H1 (cell line): ENCODE measurements around the gene KIF26B. TPM values are rescaled to one million over a fixed set of nuclear protein-coding genes. Genes with fewer than 3 reads are reported as not detected.

Experiments used
- CTCF ChIA-PET: fragments of 300-600 bp; sonication (Branson Sonifier 250); formaldehyde crosslinking; loops from one replicate; lab custom pipeline; 2021; ENCODE audit not compliant: partially characterized antibody; lab: Charles Lee
- POLR2A ChIA-PET: fragments of 300-600 bp; sonication (Branson Sonifier 250); formaldehyde crosslinking; loops from one replicate; lab custom pipeline; 2021; ENCODE audit warnings: inconsistent platforms; ENCODE audit not compliant: partially characterized antibody; lab: Charles Lee
- DNase-seq, 2 experiments: peaks; one replicate each; pipeline versions ENCODE4 v3.0.0 to v3.0.0-alpha.2; 2010 to 2022; ENCODE audit warnings: low spot score in 2 of 2, low read depth in 1 of 2, mixed read lengths in 1 of 2
- FAIRE-seq: peaks from 2 replicates; lab custom pipeline; 2011; peaks lifted over from hg19 to GRCh38; lab: Jason Lieb, UNC
- H2AFZ ChIP-seq: 2 replicates; pipeline ENCODE4 v1.8.1; 2012; ENCODE audit warnings: low read length, inconsistent platforms
- H2AK5ac ChIP-seq: 2 replicates; pipeline ENCODE4 v1.6.1; 2013; ENCODE audit warnings: low read depth, low read length
- H2BK120ac ChIP-seq: replicated peaks from 2 replicates; pipeline ENCODE3; 2013; ENCODE audit warnings: low read depth, low read length, inconsistent platforms
- H2BK12ac ChIP-seq: 2 replicates; pipeline ENCODE4 v1.6.1; 2013; ENCODE audit warnings: low read depth, low read length
- H2BK15ac ChIP-seq: 2 replicates; pipeline ENCODE4 v1.6.1; 2013; ENCODE audit warnings: low read length
- H2BK20ac ChIP-seq: 2 replicates; pipeline ENCODE4 v1.6.1; 2013; ENCODE audit warnings: low read length
- H2BK5ac ChIP-seq: 2 replicates; pipeline ENCODE4 v1.6.1; 2013; ENCODE audit warnings: low read depth, low read length
- H3K14ac ChIP-seq: 2 replicates; pipeline ENCODE4 v1.6.1; 2013; ENCODE audit warnings: inconsistent platforms; ENCODE audit not compliant: insufficient read length
- H3K18ac ChIP-seq: 2 replicates; pipeline ENCODE4 v1.6.1; 2013; ENCODE audit warnings: low read length; ENCODE audit errors: extremely low read depth
- H3K23ac ChIP-seq: 2 replicates; pipeline ENCODE4 v1.6.1; 2013; ENCODE audit warnings: inconsistent platforms; ENCODE audit not compliant: insufficient read length
- H3K23me2 ChIP-seq: 2 replicates; pipeline ENCODE4 v1.6.1; 2013; ENCODE audit warnings: low read depth, low read length
- H3K27ac ChIP-seq: 2 replicates; pipeline ENCODE4 v1.6.1; 2011; ENCODE audit warnings: low read depth, low read length, inconsistent platforms
- H3K27me3 ChIP-seq, 4 experiments: replicated peaks in 1 of 4; 1 replicate in 1 of 4; 2 replicates in 3 of 4; pipeline versions ENCODE4 v1.6.1 to v1.8.1; 2011 to 2013; ENCODE audit warnings: low read length in 3 of 4, mild to moderate bottlenecking in 3 of 4, inconsistent platforms in 2 of 4, mixed read lengths in 2 of 4, moderate library complexity in 1 of 4; ENCODE audit not compliant: control insufficient read depth in 3 of 4, insufficient read depth in 3 of 4; ENCODE audit errors: extremely low read depth in 1 of 4
- H3K36me3 ChIP-seq, 4 experiments: 2 replicates each; pipeline versions ENCODE4 v1.6.1 to v1.8.1; 2011 to 2013; ENCODE audit warnings: mild to moderate bottlenecking in 4 of 4, low read length in 3 of 4, moderate library complexity in 2 of 4, control low read depth in 1 of 4, inconsistent platforms in 1 of 4; ENCODE audit not compliant: insufficient read depth in 4 of 4, control insufficient read depth in 2 of 4
- H3K4ac ChIP-seq: replicated peaks from 2 replicates; pipeline ENCODE3; 2013; ENCODE audit warnings: low read length, low read depth, mixed read lengths, inconsistent platforms; ENCODE audit not compliant: insufficient read length
- H3K4me1 ChIP-seq, 4 experiments: replicated peaks in 1 of 4; 1 replicate in 1 of 4; 2 replicates in 3 of 4; pipeline versions ENCODE4 v1.6.1 to v1.8.1; 2011 to 2013; ENCODE audit warnings: low read length in 3 of 4, inconsistent platforms in 2 of 4, mixed read lengths in 1 of 4; ENCODE audit not compliant: insufficient read depth in 4 of 4, control insufficient read depth in 3 of 4
- H3K4me2 ChIP-seq, 2 experiments: 2 replicates each; pipeline versions ENCODE4 v1.6.1 to v1.8.1; 2011 to 2013; ENCODE audit warnings: low read depth in 2 of 2, low read length in 2 of 2, control low read depth in 1 of 2, inconsistent platforms in 1 of 2, mild to moderate bottlenecking in 1 of 2; ENCODE audit not compliant: insufficient read depth in 1 of 2
- H3K4me3 ChIP-seq, 4 experiments: fragments of 200-600, 300-600 bp in 1 of 4; sonication (generic), shearing (Covaris generic), sonication (Bioruptor Twin) in 1 of 4; 2 replicates each; pipeline versions ENCODE4 v1.5.1 to v1.8.1; 2011 to 2016; ENCODE audit warnings: low read length in 4 of 4, low read depth in 3 of 4, control low read depth in 2 of 4, inconsistent platforms in 2 of 4, mild to moderate bottlenecking in 2 of 4, mixed read lengths in 1 of 4, moderate library complexity in 1 of 4; ENCODE audit not compliant: insufficient read depth in 2 of 4; ENCODE audit errors: extremely low read depth in 1 of 4
- H3K56ac ChIP-seq: replicated peaks from 2 replicates; pipeline ENCODE3; 2013; ENCODE audit warnings: low read depth, mild to moderate bottlenecking, mixed read lengths, low read length, inconsistent platforms; ENCODE audit not compliant: insufficient read length
- H3K79me1 ChIP-seq: 2 replicates; pipeline ENCODE4 v1.6.1; 2013; ENCODE audit warnings: low read depth, low read length, control low read depth
- H3K79me2 ChIP-seq, 2 experiments: 2 replicates each; pipeline versions ENCODE4 v1.6.1 to v1.8.1; 2012 to 2013; ENCODE audit warnings: low read length in 2 of 2, mild to moderate bottlenecking in 2 of 2, inconsistent platforms in 1 of 2; ENCODE audit not compliant: insufficient read depth in 2 of 2, control insufficient read depth in 1 of 2
- H3K9ac ChIP-seq, 4 experiments: replicated peaks in 1 of 4; 1 replicate in 1 of 4; 2 replicates in 3 of 4; pipeline versions ENCODE4 v1.6.1 to v1.8.1; 2011 to 2013; ENCODE audit warnings: low read depth in 3 of 4, low read length in 3 of 4, control low read depth in 2 of 4, mild to moderate bottlenecking in 2 of 4, moderate library complexity in 2 of 4, inconsistent platforms in 1 of 4; ENCODE audit errors: extremely low read depth in 1 of 4
- H3K9me3 ChIP-seq, 2 experiments: 2 replicates each; pipeline versions ENCODE4 v1.6.1 to v1.8.1; 2012 to 2013; ENCODE audit warnings: mild to moderate bottlenecking in 2 of 2, moderate library complexity in 2 of 2, control low read depth in 1 of 2, inconsistent platforms in 1 of 2, low read depth in 1 of 2, low read length in 1 of 2, mixed read lengths in 1 of 2; ENCODE audit not compliant: insufficient read depth in 2 of 2
- H4K20me1 ChIP-seq, 2 experiments: replicated peaks in 1 of 2; 2 replicates each; pipeline versions ENCODE3 to v1.8.1; 2011 to 2013; ENCODE audit warnings: inconsistent platforms in 2 of 2, low read length in 2 of 2, mild to moderate bottlenecking in 1 of 2; ENCODE audit not compliant: insufficient read depth in 2 of 2, control insufficient read depth in 1 of 2
- H4K5ac ChIP-seq: 2 replicates; pipeline ENCODE4 v1.6.1; 2013; ENCODE audit warnings: low read length, low read depth, mixed read lengths, inconsistent platforms; ENCODE audit not compliant: insufficient read length
- H4K8ac ChIP-seq: 2 replicates; pipeline ENCODE4 v1.8.0; 2013; ENCODE audit warnings: mild to moderate bottlenecking, moderate library complexity, low read length, inconsistent platforms; ENCODE audit not compliant: insufficient read depth; ENCODE audit errors: extremely low read depth
- H4K91ac ChIP-seq: replicated peaks from 2 replicates; pipeline ENCODE3; 2013; ENCODE audit warnings: low read length, mixed read lengths, inconsistent platforms; ENCODE audit not compliant: insufficient read length
- EGR1 ChIP-seq: IDR thresholded peaks from 2 replicates; pipeline ENCODE4 v1.6.1; 2011; ENCODE audit warnings: low read depth, low read length, borderline replicate concordance
- TEAD4 ChIP-seq: IDR thresholded peaks from 2 replicates; pipeline ENCODE4 v1.6.1; 2012; ENCODE audit warnings: low read depth, low read length, inconsistent platforms, mixed read lengths
- ZNF274 ChIP-seq: IDR thresholded peaks from 2 replicates; pipeline ENCODE4 v1.7.0; 2012; ENCODE audit warnings: low read length, borderline replicate concordance; ENCODE audit errors: extremely low read depth
- WGBS, 2 experiments: shearing (Covaris generic) in 1 of 2; methylation state at CpG; one replicate each; pipeline versions ENCODE4 v1.1.6 to v1.1.7; 2013 to 2015; ENCODE audit warnings: low lambda C conversion rate in 2 of 2, mixed read lengths in 2 of 2, inconsistent platforms in 1 of 2, low coverage in 1 of 2, missing lambda C conversion rate in 1 of 2; ENCODE audit not compliant: insufficient replicate concordance in 2 of 2, insufficient coverage in 1 of 2, insufficient read length in 1 of 2; ENCODE audit errors: extremely low coverage in 1 of 2, missing lambda C conversion rate in 1 of 2; 5-methylcytosine and 5-hydroxymethylcytosine counted together
- polyA plus RNA-seq, 7 experiments: library from polyadenylated mRNA; depleted of rRNA in 3 of 7; stranded (reverse) in 5 of 7; unstranded in 2 of 7; fragments of >200 nt in 5 of 7; fragments of 200-250 nt in 2 of 7; gene quantifications; 1 replicate in 5 of 7; 2 replicates in 1 of 7; 4 replicates in 1 of 7; pipeline versions ENCODE4 v1.2.1 to v1.2.3, GENCODE V29; 2011 to 2013; ENCODE audit warnings: missing spikeins in 2 of 7, mixed read lengths in 2 of 7
- total RNA-seq: library from RNA; stranded (reverse); fragmentation: NEBNext Ultra II Directional; extraction: Animal tissue kit (Norgen Biotek cat#: 25700); gene quantifications from 2 replicates; pipeline ENCODE4 v1.2.1, GENCODE V29; 2021

KIF26B gene
- total and polyA plus RNA-seq, 2 of the 8 experiments (the other 6 are each of a cell fraction or from before 2014, with no cell fraction given), result 0.06 to 0.28 TPM

GRCh38 chr1:245116751-245117150 lies 38.0 kb upstream of the KIF26B start:
- no peak for FAIRE-seq
- TF ChIP-seq TEAD4, result no peak
- no peak for TF ChIP-seq ZNF274
- no peak for TF ChIP-seq EGR1

More at GRCh38 chr1:245116751-245117150, 38.0 kb upstream of the KIF26B start:
- Histone ChIP-seq H3K4me1 (no peaks in the 10 kb centered on the region), H3K36me3 (peaks cover 0 to 2% (median 0%) of the 10 kb centered on the region in 4 experiments; a peak in 2 of 8 replicates), H4K91ac (no peak overlapping the region), H3K18ac (no peak overlapping the region), H2BK5ac (no peak overlapping the region), H3K23me2 (0 out of 2 replicates have a peak, but pooled peaks cover 2% of the 10 kb centered on the region), H3K79me2 (no peaks in the 10 kb centered on the region), H3K14ac (no peak overlapping the region), H3K9me3 (no peaks in the 10 kb centered on the region), H4K5ac (no peak overlapping the region), H3K4me3 (no peak overlapping the region), H2AFZ (no peak overlapping the region), H2BK20ac (no peak overlapping the region), H3K4ac (no peak overlapping the region), H2AK5ac (no peak overlapping the region), H2BK120ac (no peak overlapping the region), H2BK12ac (no peak overlapping the region), H4K8ac (no peak overlapping the region), H2BK15ac (no peak overlapping the region), H3K27me3 (no peaks in the 10 kb centered on the region), H3K9ac (no peak overlapping the region), H3K23ac (no peak overlapping the region), H4K20me1 (peaks cover 0 to 1% of the 10 kb centered on the region in 2 experiments), H3K56ac (no peak overlapping the region), H3K27ac (no peak overlapping the region), H3K4me2 (no peak overlapping the region), H3K79me1 (no peaks in the 10 kb centered on the region; the same call in 1 of the 2 replicates)
- ChIA-PET CTCF (interaction anchor here (0.6 to 1.3 kb wide), 3 partner anchors 9 to 17 kb away, joined by 3 to 6 read pairs (median 5); no protein-coding TSS in a partner anchor), POLR2A (no interaction called here)
- WGBS, 2 experiments, result 91% methylated on average over 3 of the region's 3 CpGs; no CpG with 5 or more reads in 1 of the 2 experiments
- DNase-seq, result no peak
